Measurements from ENCODE around the gene KIAA1958.
A peak's percentile ranks its signal among the peaks of the same experiment; 100 is the strongest.

KIAA1958 gene

DNA sequence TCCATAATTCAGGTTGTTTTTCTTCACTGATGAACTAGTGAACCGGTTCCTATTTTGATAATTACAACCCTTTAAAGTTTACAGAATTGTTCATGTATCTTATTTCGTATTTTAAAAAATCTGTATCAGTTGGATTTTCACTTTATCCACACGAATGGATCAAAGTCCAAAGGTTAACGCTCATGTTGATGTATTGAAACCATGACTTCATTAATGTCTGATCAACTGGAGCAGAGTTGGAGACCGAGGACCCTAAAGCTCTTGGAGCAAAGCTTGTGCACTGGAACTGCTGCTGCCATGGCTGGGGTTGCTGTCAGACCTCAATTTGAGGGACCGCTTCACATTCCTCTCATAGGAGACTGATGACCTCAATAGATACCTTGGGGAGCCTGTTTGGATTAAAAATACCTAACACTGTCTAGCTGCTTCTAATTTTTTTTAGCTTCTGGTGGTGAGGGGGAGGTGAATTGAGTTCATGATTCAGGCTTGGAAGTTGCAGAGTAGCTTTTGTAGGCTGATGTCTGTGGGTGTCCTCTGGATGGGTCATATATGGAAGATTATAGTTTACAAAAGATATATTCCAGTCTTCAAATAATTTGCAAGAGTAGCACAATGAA lies 45.1 kb downstream of the KIAA1958 start:
- peak; percentile 86 for DNase-seq

DNA sequence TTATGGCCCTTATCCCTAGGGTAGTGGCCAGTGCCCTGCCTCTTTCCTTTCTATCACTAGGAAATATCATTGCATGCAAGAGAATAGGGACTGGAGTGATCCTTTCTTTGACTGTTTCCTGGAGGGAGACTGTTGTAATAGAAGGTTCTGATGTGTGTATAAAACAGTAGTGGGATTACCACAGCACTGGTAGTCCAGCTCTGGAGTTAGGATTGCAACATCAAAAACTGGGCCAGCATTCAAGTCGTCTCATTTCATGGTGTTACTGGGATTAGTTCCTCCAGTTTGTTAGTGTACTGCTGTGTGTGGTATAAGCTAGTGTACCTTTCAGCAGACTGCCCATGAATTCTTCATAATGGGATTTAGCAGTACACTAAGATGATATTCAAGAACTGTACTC lies 45.8 kb downstream of the KIAA1958 start:
- DNase-seq, result peak; percentile 81

DNA sequence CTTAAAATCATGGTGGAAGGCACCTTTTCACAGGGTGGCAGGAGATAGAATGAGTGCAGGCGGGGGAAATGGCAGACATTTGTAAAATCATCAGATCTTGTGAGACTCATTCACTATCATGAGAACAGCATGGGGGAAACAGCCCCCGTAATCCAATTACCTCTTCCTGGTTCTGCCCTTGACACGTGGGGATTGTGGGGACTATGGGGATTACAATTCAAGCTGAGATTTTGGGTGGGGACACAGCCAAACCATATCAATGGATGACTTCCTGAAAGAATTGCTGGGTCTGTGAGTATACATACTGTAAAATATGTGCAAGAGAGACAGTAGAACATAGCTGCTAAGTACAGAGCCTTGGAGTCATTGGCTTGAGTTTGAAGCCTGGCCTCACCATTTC lies 47.0 kb downstream of the KIAA1958 start:
- no peak for DNase-seq

DNA sequence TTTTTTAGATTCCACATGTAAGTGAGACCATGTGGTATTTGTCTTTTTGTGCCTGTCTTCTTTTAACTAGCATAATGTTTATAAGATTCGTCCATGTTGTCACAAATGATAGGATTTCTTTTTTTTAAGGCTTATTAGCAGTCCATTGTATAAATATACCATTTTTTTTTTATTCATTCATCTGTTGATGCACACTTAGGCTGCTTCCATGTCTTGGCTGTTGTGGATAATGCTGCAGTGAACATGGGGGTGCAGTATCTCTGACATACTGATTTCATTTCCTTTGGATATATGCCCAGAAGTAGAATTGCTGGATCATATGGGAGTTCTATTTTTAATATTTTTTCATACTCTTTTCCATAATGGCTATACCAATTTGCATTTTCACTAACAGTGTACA lies 48.7 kb downstream of the KIAA1958 start:
- peak; percentile 87 for DNase-seq

DNA sequence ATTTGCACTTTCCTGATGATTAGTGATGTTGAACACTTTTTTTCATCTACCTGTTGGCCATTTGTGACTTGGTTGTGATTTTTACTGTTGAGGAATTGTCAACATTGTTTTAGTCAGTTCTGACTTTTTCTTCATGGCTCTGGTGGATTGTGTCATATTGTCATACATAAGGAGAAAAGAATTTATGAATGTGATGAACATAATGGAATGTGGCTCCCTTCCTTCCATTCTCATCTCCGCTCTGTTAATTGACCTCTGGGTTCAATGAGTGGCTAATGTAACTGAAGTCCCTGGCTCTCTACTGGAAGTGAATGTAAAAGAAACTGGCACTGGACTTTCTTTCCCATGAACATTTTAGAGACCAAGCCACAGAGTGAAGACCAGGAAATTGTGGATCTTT lies 49.2 kb downstream of the KIAA1958 start:
- peak; percentile 76 for DNase-seq

DNA sequence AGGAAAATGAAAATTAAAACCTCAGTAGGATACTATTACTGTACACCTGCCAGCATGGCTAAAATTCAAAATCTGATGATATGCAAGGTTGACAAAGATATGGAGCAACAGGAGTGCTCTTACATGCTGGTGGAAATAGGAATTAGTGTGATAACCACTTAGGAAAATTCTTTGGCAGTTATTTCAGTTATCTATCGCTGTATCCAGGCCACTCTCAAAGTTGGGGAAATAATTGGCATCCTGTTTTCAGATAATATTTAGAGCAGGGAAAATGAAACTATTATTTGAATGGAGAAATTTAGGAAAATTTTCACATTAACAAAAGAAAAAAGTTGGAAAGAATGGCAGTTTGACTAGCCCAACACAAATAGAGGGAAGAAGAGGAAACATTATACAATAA lies 50.9 kb downstream of the KIAA1958 start:
- no peak for DNase-seq

DNA sequence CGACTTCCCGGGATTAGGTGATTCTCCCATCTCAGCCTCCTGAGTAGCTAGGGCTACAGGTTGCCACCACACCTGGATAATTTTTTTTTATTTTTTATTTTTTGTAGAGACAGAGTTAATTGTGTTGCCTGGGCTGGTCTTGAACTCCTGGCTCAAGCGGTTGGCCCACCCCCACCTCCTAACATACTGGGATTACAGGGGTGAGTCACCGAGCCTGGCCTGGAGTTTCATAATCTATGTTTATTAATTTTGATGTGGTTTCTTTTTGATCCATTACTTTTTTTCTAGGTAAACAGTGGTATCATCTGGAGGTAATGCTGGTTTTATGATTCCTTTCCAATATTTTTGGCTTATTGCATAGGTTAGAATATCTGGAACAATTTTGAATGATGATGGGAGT lies 54.2 kb downstream of the KIAA1958 start:
- DNase-seq, result no peak

DNA sequence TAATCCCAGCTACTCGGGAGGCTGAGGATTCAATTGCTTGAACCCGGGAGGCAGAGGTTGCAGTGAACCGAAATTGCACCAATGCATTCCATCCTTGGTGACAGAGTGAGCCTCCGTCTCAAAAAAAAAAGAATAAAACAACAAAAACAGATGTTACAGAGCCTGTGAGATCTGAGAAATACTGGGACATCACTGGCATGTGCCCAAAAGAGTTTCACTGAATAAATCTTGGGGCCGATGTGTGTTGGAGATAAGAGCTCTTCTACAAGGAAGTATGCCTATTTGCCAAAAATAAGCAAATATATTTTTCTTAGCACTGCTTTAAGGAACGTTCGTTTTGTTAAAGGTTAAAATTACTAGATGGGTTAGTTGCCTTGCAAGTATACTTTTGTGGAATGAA lies 55.1 kb downstream of the KIAA1958 start:
- peak; percentile 64 for DNase-seq

DNA sequence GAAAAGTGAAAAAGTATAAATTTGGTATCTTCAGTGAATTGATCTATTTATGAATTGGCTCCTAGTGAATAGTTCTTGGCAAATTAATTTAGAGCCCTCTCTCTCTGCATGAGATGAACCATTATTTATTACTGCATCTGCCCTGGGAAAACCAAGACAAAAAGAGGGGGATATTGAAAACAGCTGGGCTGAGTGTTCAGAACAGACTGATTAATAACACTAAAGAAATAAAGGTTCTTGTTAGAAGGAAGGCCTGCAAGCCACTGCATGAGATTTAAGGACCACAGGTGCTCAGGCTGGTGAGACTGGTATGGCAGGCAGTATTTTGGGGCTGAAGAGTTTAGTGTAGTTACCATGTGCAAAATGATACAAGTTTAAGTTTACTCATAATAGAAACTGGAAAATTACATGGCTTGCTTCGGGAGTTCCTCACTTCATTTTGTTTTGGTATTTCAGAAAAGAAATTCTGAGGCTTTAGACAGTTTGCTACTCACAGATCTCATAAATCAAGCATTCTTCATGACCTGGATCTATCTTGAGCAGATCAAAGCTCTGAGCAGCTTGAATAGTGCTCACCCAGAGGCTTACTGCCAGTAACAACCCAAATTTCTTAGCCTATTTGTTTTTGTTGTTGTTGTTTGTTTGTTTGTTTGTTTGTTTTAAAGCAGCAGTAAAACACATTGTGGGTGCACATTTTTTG lies 56.1 kb downstream of the KIAA1958 start:
- no peak for DNase-seq

DNA sequence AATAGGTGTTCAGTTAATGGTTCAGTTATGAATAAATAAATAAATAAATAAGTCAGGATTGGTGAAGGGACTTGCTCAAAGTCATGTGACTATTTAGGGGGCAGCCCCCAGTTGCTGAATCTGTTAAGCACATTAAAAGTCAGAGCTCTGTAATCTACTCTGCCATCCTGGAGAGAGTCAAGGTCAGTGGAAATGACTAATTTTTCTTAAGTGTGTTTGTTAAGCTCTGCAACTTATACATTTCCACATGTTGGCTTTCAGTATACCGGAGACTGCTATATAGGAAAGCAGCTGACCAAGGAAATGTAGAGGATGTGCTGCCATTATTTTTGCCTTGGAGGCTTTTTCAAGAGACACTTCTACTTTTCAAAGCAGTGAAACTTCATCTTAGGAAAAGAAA lies 57.9 kb downstream of the KIAA1958 start:
- peak; percentile 32 for DNase-seq

DNA sequence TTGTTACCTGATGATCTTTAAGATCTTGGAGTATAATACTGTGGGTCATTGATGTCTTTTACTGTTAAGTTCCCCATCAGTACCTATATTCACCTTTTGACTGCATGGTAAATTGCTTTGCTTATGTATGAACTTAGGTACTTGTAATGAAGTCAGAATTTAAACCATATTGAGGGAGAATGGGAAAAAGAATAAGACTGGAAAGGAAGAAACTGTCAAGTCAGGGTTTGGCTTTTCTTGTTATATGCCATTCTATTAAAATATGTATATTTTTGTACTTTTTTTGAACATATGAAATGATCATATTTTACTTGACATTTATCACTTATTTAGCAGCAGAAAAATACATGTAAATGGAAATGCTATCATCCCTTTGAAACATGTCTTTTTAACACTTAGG lies 58.6 kb downstream of the KIAA1958 start:
- DNase-seq, result no peak

DNA sequence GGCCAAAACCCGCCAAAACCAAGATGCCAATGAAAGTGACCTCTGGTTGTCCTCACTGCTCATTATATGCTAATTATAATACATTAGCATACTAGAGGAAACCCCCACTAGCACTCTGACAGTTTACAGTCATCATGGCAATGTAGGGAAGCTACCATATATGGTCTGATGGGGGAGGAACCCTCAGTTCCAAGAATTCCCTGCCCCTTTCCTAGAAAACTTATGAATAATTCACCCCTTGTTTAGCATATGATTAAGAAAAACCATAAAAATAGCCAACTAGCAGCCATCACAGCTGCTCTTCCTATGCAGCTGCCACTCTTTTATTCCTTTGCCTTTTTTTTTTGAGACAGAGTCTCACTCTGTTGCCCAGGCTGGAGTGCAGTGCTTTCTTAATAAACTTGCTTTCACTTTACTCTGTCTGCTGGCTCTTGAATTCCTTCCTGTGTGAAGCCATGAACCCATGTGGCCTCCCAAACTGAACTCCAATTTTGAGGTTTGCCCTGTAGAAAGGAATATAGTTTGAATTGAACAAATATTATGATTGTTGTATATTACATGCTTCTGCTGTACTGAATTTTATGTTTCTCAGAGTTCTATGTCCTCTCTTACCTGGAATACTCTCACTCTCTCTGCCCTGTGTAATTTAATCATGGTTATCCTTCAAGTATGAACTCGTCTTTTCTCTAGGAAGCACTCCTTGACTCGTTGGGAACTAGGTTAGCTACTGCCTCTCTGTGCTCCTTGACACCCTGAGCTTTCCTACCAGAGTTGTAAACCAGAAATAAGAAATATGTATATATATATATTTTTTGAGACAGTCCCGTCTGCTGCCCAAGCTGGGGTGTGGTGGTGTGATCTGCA lies 59.8 kb downstream of the KIAA1958 start:
- DNase-seq, result peak; percentile 71

DNA sequence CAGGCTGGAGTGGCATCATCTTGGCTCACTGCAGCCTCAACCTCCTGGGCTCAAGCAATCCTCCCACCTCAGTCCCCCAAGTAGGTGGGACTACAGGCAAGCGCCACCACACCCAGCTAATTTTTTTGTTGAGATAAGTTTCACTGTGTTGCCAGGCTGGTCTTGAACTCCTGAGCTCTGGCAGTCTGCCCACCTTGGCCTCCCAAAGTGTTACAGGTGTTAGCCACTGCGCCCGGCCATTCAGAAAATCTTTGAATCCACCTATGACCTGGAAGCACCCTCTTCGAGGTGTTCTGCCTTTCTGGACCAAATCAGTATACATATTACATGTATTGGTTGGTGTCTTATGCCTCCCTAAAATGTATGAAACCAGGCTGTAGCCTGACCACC lies 61.4 kb downstream of the KIAA1958 start:
- no peak for DNase-seq

DNA sequence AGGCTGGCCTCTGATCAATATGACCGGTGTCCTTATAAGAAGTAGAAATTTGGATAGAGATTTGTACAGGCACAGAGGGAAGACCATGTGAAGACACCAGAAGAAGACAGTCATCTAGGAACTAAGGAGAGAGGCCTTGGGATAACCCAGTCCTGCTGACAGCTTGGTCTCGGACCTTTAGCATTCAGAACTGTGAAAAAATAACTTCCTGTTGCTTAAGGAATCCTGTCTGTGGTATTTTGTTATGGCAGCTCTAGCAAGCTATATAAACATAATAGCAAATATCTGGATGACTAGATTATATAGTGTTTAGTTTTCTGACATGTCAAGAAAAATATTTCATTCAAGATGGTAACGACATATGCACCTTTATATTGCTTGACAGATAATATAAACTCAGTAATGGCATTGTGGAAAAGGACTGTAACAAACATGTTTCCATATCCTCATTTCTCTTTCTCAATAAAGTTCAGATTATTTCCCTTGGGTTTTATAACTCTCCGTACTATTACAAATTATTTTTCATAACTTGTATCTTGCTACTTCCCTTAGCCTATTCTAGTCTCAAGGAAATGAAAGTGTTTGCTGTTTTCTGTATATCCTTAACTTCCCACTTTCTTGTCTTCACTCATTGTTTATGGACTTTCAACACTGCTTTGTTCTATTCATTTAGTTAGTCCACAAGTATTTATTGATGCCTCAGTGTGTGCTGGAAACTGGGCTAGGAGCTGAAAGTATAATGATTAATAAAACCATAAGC lies 62.4 kb downstream of the KIAA1958 start:
- peak; percentile 33 for DNase-seq

DNA sequence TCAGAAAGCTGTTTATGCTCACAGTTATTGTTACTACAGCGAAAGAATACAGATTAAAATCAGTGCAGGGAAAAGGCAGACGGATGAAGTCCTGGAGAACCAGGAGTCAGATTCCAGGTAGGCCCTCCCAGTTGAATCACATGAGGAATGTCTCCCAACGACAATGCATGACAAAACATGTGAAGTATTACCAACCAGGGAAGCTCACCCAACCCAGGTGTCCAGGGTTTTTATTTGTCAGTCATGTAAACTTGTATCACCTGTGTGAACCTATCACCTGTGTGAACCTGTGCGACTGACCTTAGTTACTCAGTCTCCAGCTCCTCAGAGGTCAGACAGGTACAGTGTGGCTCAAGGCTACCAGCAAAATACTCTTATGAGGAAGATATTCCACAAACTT lies 63.9 kb downstream of the KIAA1958 start:
- no peak for DNase-seq

DNA sequence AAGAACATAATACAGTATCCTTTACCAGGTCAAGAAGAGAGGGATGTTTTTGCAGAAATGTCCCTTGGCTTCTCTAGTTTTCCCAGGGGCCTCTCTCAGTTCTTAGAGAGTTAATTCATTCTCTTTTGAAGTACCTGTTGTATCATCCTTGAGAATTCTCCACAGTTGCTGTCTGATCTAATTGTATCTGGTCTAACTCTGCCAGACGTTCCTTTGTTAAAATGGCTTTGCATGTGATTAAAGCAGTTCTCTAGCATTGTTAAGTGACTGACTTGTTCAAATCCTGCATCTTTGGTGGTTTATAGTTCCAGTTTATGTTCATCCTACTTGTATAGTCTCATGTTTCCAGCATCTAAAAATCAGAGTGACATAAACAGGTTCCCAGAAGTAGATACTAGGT lies 65.0 kb downstream of the KIAA1958 start:
- no peak for DNase-seq

DNA sequence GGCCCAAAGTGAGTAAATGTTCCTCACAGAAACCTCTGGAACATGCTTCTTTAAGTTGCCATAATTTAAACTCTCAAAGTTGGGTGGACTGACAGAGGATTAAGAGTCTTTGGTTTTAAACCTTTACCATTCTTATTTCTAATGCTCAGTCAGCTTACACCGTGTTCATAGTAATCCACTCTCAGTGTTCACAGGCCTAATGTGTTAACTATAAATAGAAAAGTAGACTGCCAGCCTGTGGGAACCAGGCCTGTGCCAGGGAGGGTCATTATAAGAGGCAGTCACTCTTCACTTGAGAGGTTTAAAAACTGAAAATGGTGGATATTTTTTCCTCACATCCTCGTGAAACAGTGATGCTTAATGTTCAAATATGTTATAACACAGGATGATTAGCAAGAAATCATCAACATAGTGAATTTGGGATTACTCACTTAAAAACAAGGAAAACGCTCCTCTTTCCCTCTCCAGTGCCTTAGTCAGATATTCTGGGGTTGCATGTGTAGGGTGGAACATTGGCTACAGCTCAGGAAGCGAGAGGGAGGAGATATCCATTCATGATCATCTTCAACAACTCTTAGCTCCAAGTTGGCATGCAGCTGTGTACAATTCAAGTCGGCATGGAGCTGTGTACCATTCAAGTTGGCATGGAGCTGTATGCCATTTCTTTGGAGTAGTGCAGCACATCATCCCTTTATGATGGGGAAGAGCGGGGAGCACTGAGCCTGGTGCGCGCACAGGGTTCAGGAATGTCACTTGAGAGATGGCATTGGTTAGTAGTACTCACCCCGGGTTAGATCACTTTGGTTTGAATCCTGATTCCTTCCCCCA lies 65.8 kb downstream of the KIAA1958 start:
- DNase-seq, result no peak

DNA sequence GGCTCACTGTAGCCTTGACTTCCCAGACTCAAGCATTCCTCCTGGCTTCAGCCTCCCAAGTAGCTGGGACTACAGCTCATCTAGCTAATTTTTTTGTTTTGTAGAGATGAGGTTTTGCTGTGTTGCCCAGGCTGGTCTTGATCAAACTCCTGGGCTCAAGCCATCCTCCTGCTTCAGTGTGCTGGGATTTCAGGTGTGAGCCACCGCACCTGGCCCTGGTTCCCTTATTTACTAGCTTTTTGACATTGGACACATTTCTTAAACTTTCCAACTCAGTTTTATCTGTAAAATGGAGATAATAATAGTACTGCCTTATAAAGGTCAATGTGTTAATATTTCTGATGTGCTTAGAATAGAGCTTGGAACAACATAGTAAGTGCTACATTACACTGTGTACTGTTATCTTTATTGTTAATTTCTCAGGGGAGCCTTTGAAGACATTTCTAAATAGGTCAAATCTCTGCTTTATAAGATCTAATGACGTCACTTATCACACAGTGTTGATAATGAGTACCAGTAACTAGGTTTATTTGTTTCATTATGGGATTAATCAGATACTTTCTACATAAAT lies 66.7 kb downstream of the KIAA1958 start:
- no peak for DNase-seq

DNA sequence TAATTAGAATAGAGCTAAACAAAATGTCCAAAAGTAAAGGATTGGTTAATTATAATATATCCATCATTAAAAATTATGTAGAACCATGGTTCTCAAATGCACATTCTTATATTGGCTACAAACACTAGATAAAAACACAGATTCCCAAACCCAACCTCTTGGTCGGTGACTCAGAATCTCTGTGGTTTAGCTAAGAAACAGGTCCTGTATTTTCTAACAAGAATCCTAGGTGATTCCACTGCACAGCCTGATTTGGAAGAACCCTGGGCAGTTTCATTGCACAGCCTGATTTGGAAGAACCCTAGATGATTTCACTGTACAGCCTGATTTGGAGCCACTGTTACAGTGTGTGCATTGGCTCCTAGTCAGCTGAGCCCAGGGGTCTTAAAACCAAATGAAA lies 67.9 kb downstream of the KIAA1958 start:
- DNase-seq, result peak; percentile 79

DNA sequence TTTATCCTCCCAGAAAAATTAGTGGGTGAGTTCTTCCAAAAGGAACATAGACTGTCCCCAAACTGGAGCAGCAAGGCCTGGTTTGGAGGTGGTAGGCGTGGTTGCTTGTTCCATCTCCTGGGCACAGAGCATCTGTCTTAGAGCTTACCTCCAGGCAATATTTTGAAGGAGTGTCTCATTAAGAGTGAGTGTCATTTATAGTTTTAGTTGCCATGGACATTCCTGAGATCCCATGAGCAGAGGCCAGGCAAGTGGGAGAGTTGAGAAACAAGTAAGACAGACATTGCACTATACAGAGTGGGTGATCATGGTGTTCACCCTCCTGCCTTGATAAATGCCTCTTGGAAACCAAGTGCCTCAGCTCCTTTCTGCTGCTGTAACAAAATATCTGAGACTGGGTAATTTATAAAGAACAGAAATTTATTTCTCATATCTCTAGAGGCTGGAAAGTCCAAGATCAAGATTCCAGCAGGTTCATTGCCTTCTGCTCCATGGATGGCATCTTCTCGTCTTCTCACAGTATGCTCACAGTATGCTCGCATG lies 68.5 kb downstream of the KIAA1958 start:
- DNase-seq, result no peak

DNA sequence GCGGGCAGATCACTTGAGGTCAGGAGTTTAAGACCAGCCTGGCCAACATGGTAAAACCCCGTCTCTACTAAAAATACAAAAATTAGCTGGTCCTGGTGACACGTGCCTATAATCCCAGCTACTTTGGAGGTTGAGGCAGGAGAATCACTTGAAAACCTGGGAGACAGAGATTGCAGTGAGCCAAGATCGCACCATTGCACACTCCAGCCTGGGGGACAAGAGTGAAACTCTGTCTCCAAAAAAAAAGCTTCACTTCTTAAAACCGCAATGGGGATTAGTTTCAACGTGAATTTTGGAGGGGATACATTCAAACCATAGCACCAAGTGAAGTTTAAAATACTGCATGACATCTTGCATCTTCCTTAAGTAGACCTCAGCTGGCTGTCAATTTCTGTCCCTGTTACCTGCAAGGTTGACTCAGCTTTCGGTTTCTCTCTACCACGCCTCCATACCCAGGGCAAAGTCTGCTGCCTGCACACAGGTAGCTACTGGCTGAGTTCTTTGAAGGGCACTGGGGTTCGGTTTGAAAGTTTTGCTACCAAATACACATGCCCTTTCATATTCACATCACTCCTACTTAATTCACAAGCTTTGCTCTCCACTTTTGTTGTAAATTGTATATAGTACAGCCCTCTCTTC lies 69.3 kb downstream of the KIAA1958 start:
- no peak for DNase-seq

All from fibroblast of upper back skin (primary cell).